A549 (cell line): ENCODE measurements around the gene PRRC1. TPM values are rescaled to one million over a fixed set of nuclear protein-coding genes. Genes with fewer than 3 reads are reported as not detected.

Experiments
- ATAC-seq, 2 experiments: fragments of 200-7000 bp in 1 of 2; fragments of >200 bp in 1 of 2; cut with Nextera tagmentation in 1 of 2; cut with Tn5 transposase in 1 of 2; 3 replicates each; pipeline versions ENCODE4 v1.8.0 to v1.9.1; 2018 to 2020; ENCODE audit warnings: mild to moderate bottlenecking in 1 of 2, moderate library complexity in 1 of 2
- CTCF ChIA-PET: fragments of 300-600 bp; sonication (Branson Sonifier 250); formaldehyde crosslinking; extraction: SDS; loops from one replicate; lab custom pipeline; 2021; ENCODE audit warnings: antibody characterized with exemption, inconsistent platforms; lab: Yijun Ruan, JAX
- POLR2A ChIA-PET: fragments of 350-600 bp; formaldehyde crosslinking; extraction: SDS; loops from one replicate; lab custom pipeline; 2021; ENCODE audit warnings: antibody characterized with exemption, inconsistent platforms; lab: Yijun Ruan, JAX
- DNase-seq, 2 experiments: peaks; one replicate each; pipeline versions ENCODE4 v3.0.0 to v3.0.0-alpha.2; 2011 to 2016; ENCODE audit warnings: low read depth in 1 of 2, low spot score in 1 of 2
- FAIRE-seq: peaks from 2 replicates; lab custom pipeline; 2011; peaks lifted over from hg19 to GRCh38; lab: Jason Lieb, UNC
- H3K27ac ChIP-seq, 2 experiments: fragments of >200 bp; sonication (Bioruptor Twin); formaldehyde crosslinking; 3 replicates each; pipeline ENCODE4 v1.5.1; 2016 to 2017
- H3K4me1 ChIP-seq: fragments of >200 bp; sonication (Bioruptor Twin); formaldehyde crosslinking; 3 replicates; pipeline ENCODE4 v1.6.1; 2016
- H3K4me2 ChIP-seq: fragments of >200 bp; sonication (Bioruptor Twin); formaldehyde crosslinking; 3 replicates; pipeline ENCODE4 v1.6.1; 2016
- H3K4me3 ChIP-seq: fragments of >200 bp; sonication (Bioruptor Twin); formaldehyde crosslinking; 3 replicates; pipeline ENCODE4 v1.5.1; 2016
- H3K9me3 ChIP-seq: fragments of >200 bp; sonication (Bioruptor Twin); formaldehyde crosslinking; 3 replicates; pipeline ENCODE4 v1.6.1; 2016
- ATOH8 ChIP-seq: fragments of 250-450 bp; sonication (Bioruptor Pico); IDR thresholded peaks from 2 replicates; pipeline ENCODE4 v1.5.0; 2020; ENCODE audit warnings: low read depth, mild to moderate bottlenecking, moderate library complexity
- BCL3 ChIP-seq: fragments of >200 bp; sonication (Bioruptor Twin); formaldehyde crosslinking; IDR thresholded peaks from 3 replicates; pipeline ENCODE4 v1.6.1; 2016
- CBX2 ChIP-seq: fragments of 200-600 bp; sonication (generic); IDR thresholded peaks from 2 replicates; pipeline ENCODE4 v1.6.1; 2016; ENCODE audit warnings: low read depth, mild to moderate bottlenecking, borderline replicate concordance
- CBX8 ChIP-seq: fragments of 200-600 bp; sonication (generic); IDR thresholded peaks from 2 replicates; pipeline ENCODE4 v1.6.1; 2016
- CEBPB ChIP-seq, 2 experiments: fragments of >200 bp in 1 of 2; sonication (Bioruptor Twin) in 1 of 2; formaldehyde crosslinking in 1 of 2; IDR thresholded peaks; 2 replicates each; pipeline ENCODE4 v1.6.1; 2012 to 2016
- CHD4 ChIP-seq: fragments of 200-600 bp; sonication (generic); IDR thresholded peaks from 2 replicates; pipeline ENCODE4 v1.6.1; 2016; ENCODE audit warnings: antibody characterized with exemption, mild to moderate bottlenecking, borderline replicate concordance
- E2F6 ChIP-seq: IDR thresholded peaks from 2 replicates; pipeline ENCODE4 v1.6.1; 2012; ENCODE audit warnings: low read depth, borderline replicate concordance
- EHF ChIP-seq: fragments of 250-450 bp; sonication (Bioruptor Pico); IDR thresholded peaks from 2 replicates; pipeline ENCODE4 v1.5.0; 2020; ENCODE audit warnings: mild to moderate bottlenecking
- ELK1 ChIP-seq: fragments of 150-350 bp; IDR thresholded peaks from 2 replicates; pipeline ENCODE4 v1.6.1; 2014; ENCODE audit warnings: low read depth, mild to moderate bottlenecking, low read length
- EP300 ChIP-seq, 2 experiments: fragments of >200 bp; sonication (Bioruptor Twin); formaldehyde crosslinking; IDR thresholded peaks; 2 replicates in 1 of 2; 3 replicates in 1 of 2; pipeline ENCODE4 v1.6.1; 2016 to 2017
- ESRRA ChIP-seq: fragments of 150-350 bp; IDR thresholded peaks from 2 replicates; pipeline ENCODE4 v1.6.1; 2014; ENCODE audit warnings: mild to moderate bottlenecking, low read length, borderline replicate concordance
- FOSB ChIP-seq: fragments of 250-450 bp; sonication (Bioruptor Pico); IDR thresholded peaks from 2 replicates; pipeline ENCODE4 v1.5.0; 2020; ENCODE audit warnings: mild to moderate bottlenecking, moderate library complexity
- FOXS1 ChIP-seq: fragments of 250-450 bp; sonication (Bioruptor Pico); IDR thresholded peaks from 2 replicates; pipeline ENCODE4 v1.5.0; 2020; ENCODE audit warnings: mild to moderate bottlenecking, moderate library complexity
- GATA3 ChIP-seq: IDR thresholded peaks from 2 replicates; pipeline ENCODE4 v1.6.1; 2012; ENCODE audit warnings: borderline replicate concordance
- HDAC2 ChIP-seq: fragments of 200-600 bp; sonication (generic); IDR thresholded peaks from 2 replicates; pipeline ENCODE4 v1.6.1; 2016
- HEYL ChIP-seq: fragments of 250-450 bp; sonication (Bioruptor Pico); IDR thresholded peaks from 2 replicates; pipeline ENCODE4 v1.8.0; 2021; ENCODE audit warnings: mild to moderate bottlenecking, moderate library complexity
- HOXB5 ChIP-seq: fragments of 250-450 bp; sonication (Bioruptor Pico); IDR thresholded peaks from 2 replicates; pipeline ENCODE4 v1.5.0; 2020; ENCODE audit warnings: mild to moderate bottlenecking, moderate library complexity
- JUN ChIP-seq, 2 experiments: fragments of >200 bp; sonication (Bioruptor Twin); formaldehyde crosslinking; IDR thresholded peaks; 2 replicates in 1 of 2; 3 replicates in 1 of 2; pipeline ENCODE4 v1.6.1; 2016 to 2017
- KDM1A ChIP-seq: fragments of 200-600 bp; sonication (generic); IDR thresholded peaks from 2 replicates; pipeline ENCODE4 v1.6.1; 2016; ENCODE audit warnings: low read depth, mild to moderate bottlenecking
- MAZ ChIP-seq: fragments of 150-350 bp; IDR thresholded peaks from 2 replicates; pipeline ENCODE4 v1.6.1; 2014; ENCODE audit warnings: antibody characterized with exemption, low read depth, low read length, borderline replicate concordance
- MYC ChIP-seq: IDR thresholded peaks from 2 replicates; pipeline ENCODE4 v1.6.1; 2012; ENCODE audit warnings: mild to moderate bottlenecking, inconsistent platforms, low read length, improper control_type of control experiment, borderline replicate concordance
- NPAS2 ChIP-seq: fragments of 250-450 bp; sonication (Bioruptor Pico); IDR thresholded peaks from 2 replicates; pipeline ENCODE4 v1.8.0; 2022; ENCODE audit warnings: mild to moderate bottlenecking, moderate library complexity, borderline replicate concordance
- NR3C1 ChIP-seq: fragments of >200 bp; sonication (Bioruptor Twin); formaldehyde crosslinking; IDR thresholded peaks from 3 replicates; pipeline ENCODE4 v1.6.1; 2017
- PHF8 ChIP-seq: fragments of 200-600 bp; sonication (generic); IDR thresholded peaks from 2 replicates; pipeline ENCODE4 v1.6.1; 2016; ENCODE audit warnings: low read depth, mild to moderate bottlenecking, antibody characterized with exemption, moderate library complexity, borderline replicate concordance
- POLR2A ChIP-seq: IDR thresholded peaks from 2 replicates; pipeline ENCODE4 v1.6.1; 2012; ENCODE audit warnings: mild to moderate bottlenecking, low read length
- RNF2 ChIP-seq: fragments of 200-600 bp; sonication (generic); IDR thresholded peaks from 2 replicates; pipeline ENCODE4 v1.6.1; 2016; ENCODE audit warnings: low read depth, mild to moderate bottlenecking, antibody characterized with exemption, moderate library complexity, borderline replicate concordance
- SMC3 ChIP-seq: fragments of >200 bp; sonication (Bioruptor Twin); formaldehyde crosslinking; IDR thresholded peaks from 3 replicates; pipeline ENCODE4 v1.6.1; 2018; ENCODE audit warnings: inconsistent platforms
- ZFP36 ChIP-seq: fragments of 450-650 bp; IDR thresholded peaks from 2 replicates; pipeline ENCODE4 v1.6.1; 2014; ENCODE audit warnings: borderline replicate concordance; ENCODE audit not compliant: partially characterized antibody
- ZNF302 ChIP-seq: fragments of 250-450 bp; sonication (Bioruptor Pico); IDR thresholded peaks from 2 replicates; pipeline ENCODE4 v1.9.0; 2021; ENCODE audit warnings: inconsistent platforms, mild to moderate bottlenecking, moderate library complexity
- WGBS: methylation state at CpG from one replicate; pipeline ENCODE4 v1.1.6; 2017; ENCODE audit errors: missing lambda C conversion rate; 5-methylcytosine and 5-hydroxymethylcytosine counted together
- polyA plus RNA-seq, 4 experiments: library from polyadenylated mRNA; depleted of rRNA in 3 of 4; stranded (reverse); fragments of >200 nt; fragmentation: RNase III in 1 of 4; extraction: RNeasy Plus Mini Kit Qiagen cat#74134 plus additional on column Dnase treatment in 1 of 4; gene quantifications; 2 replicates in 3 of 4; 3 replicates in 1 of 4; pipeline ENCODE4 v1.2.3, GENCODE V29; 2011 to 2017

The PRRC1 gene
- polyA plus RNA-seq, 2 of the 4 experiments (the other 2 are of a cell fraction): 40.7 to 82.2 TPM

- TF ChIP-seq EHF (CRISPR knock-in tag): no peak
Measured at GRCh38 chr5:127515693-127516440, 1.6 kb upstream of the PRRC1 start (continued).

GRCh38 chr5:127517110-127517479, 345 bp upstream of the PRRC1 start:
- ATAC-seq (peak; percentile 56 to 76), FAIRE-seq (no peak)
- H3K27ac ChIP-seq: peak overlapping the region; percentile 75 to 92

GRCh38 chr5:127518319-127518621, 830 bp downstream of the PRRC1 start:
- TF ChIP-seq FOSB (no peak), MAZ (no peak), E2F6 (no peak), SMC3 (no peak), JUN (IDR thresholded peaks at IDR 0.05) (no peak), MYC (no peak), BCL3 (no peak), RNF2 (no peak), GATA3 (no peak), EP300 (IDR thresholded peaks at IDR 0.05) (no peak), ZNF302 (CRISPR knock-in tag) (no peak), ELK1 (no peak), NPAS2 (CRISPR knock-in tag) (no peak), ATOH8 (CRISPR knock-in tag) (no peak), POLR2A (no peak), ZFP36 (no peak), CBX8 (no peak)
- ATAC-seq (no peak), FAIRE-seq (no peak), DNase-seq (peak in 1 of 2 experiments; percentile 43)
- Histone ChIP-seq H3K9me3 (peaks cover 11% of the 10 kb centered on the region; the same call in 2 of the 3 replicates), H3K4me1 (peaks cover 7% of the 10 kb centered on the region; the same call in 2 of the 3 replicates), H3K4me2 (peak overlapping the region; percentile 64), H3K27ac (peak overlapping the region; percentile 75 to 92), H3K4me3 (peak overlapping the region; percentile 88)
- WGBS: 11% methylated on average over 10 of the region's 10 CpGs
- POLR2A ChIA-PET: interaction anchor here (0.7 kb wide), 1 partner anchor 688 kb away, joined by 3 read pairs; no protein-coding TSS in a partner anchor
- CTCF ChIA-PET: interaction anchor here (0.7 kb wide), 1 partner anchor 22 kb away, joined by 3 read pairs; no protein-coding TSS in a partner anchor

More at GRCh38 chr5:127517110-127517479, 345 bp upstream of the PRRC1 start:
- Histone ChIP-seq H3K9me3 (peaks cover 11% of the 10 kb centered on the region; the same call in 2 of the 3 replicates), H3K4me1 (peaks cover 7% of the 10 kb centered on the region; the same call in 2 of the 3 replicates), H3K4me3 (peak overlapping the region; percentile 88), H3K4me2 (peak overlapping the region; percentile 64)
- ChIA-PET CTCF (interaction anchor here (1.1 kb wide), 1 partner anchor 10 kb away, joined by 4 read pairs; no protein-coding TSS in a partner anchor), POLR2A (interaction anchor here (0.7 kb wide), 1 partner anchor 124 kb away, joined by 3 read pairs; no protein-coding TSS in a partner anchor)
- DNase-seq: peak in 1 of 2 experiments; percentile 25
- WGBS: 28% methylated on average over 8 of the region's 9 CpGs
- TF ChIP-seq ESRRA (peak; percentile 34; the same call in 1 of the 2 replicates), CBX2 (no peak), FOXS1 (CRISPR knock-in tag) (no peak), NR3C1 (no peak), CHD4 (peak; percentile 85; the same call in 1 of the 2 replicates), HEYL (CRISPR knock-in tag) (no peak), CEBPB (IDR thresholded peaks at IDR 0.05) (no peak), PHF8 (peak; percentile 17; the same call in 1 of the 2 replicates), HOXB5 (CRISPR knock-in tag) (0 out of 2 replicates have a peak, but pooled peaks have one; percentile 26), HDAC2 (peak; percentile 79; the same call in 1 of the 2 replicates), KDM1A (peak; percentile 80)
